ENCODE measurements around the gene KCNJ16. TPM values are rescaled to one million over a fixed set of nuclear protein-coding genes. Genes with fewer than 3 reads are reported as not detected.

KCNJ16 gene
- total and polyA plus RNA-seq, 2 of the 13 experiments (the other 11 are each of a cell fraction or from before 2014, with no cell fraction given), result not detected

GRCh38 chr17:70157151-70157550 lies 82.1 kb downstream of the KCNJ16 start:
- Histone ChIP-seq H4K20me1 (ENCODE audit: insufficient read depth, low read length) (no peaks in the 10 kb centered on the region), H3K4me3 (replicated peaks in 1 of 3; ENCODE audit: insufficient read depth in 1 of 3, low read depth in 2 of 3, low read length in 3 of 3) (no peak overlapping the region), H3K4me2 (ENCODE audit: low read depth, low read length) (no peak overlapping the region), H3K27me3 (ENCODE audit: control insufficient read depth in 1 of 2, insufficient read depth in 2 of 2, low read length in 2 of 2) (no peaks in the 10 kb centered on the region), H3K36me3 (replicated peaks in 1 of 2; ENCODE audit: control insufficient read depth in 1 of 2, insufficient read depth in 2 of 2, low read length in 2 of 2) (no peaks in the 10 kb centered on the region), H3K9ac (ENCODE audit: insufficient read depth, low read depth, low read length) (no peak overlapping the region), H3K79me2 (ENCODE audit: insufficient read depth, low read length) (no peaks in the 10 kb centered on the region), H3K4me1 (ENCODE audit: insufficient read depth, low read length) (no peaks in the 10 kb centered on the region), H3K27ac (ENCODE audit: extremely low read length, insufficient read depth, low read length) (no peak overlapping the region), H3K9me3 (ENCODE audit: low read length) (no peaks in the 10 kb centered on the region; the same call in 1 of the 2 replicates), H2AFZ (ENCODE audit: low read length) (no peak overlapping the region)
- WGBS (ENCODE audit: low lambda C conversion rate), result 26% methylated on average over 4 of the region's 4 CpGs
- POLR2A ChIA-PET, result no interaction called here
- CTCF ChIA-PET (ENCODE audit: low intra/inter-chr PET ratio, low total read pairs), result no interaction called here
- in situ Hi-C loops (cut with HindIII; ENCODE audit: extremely low pct_ligation_motif_present, low pct_unique_long_range_greater_than_20kb) (no loop called here), intact Hi-C loops (cut with micrococcal nuclease; ENCODE audit: unreplicated experiment) (no loop called here)
- ATAC-seq (no peak), FAIRE-seq (no peak), DNase-seq (ENCODE audit: low spot score) (no peak)
- BruUV-seq (replicated peaks), result no TSS peak
- no peak for TF ChIP-seq ZNF777 (CRISPR knock-in tag; IDR thresholded peaks at IDR 0.05)
- no peak for TF ChIP-seq HNF1A (IDR thresholded peaks at IDR 0.05; ENCODE audit: low read depth)
- no peak for TF ChIP-seq HNF1A (CRISPR knock-in tag; IDR thresholded peaks at IDR 0.05; ENCODE audit: borderline replicate concordance)
- no peak for TF ChIP-seq ZNF121 (CRISPR knock-in tag; IDR thresholded peaks at IDR 0.05)
- no peak for TF ChIP-seq POGZ (CRISPR knock-in tag; IDR thresholded peaks at IDR 0.05)
- TF ChIP-seq SNRNP70 (IDR thresholded peaks at IDR 0.05; ENCODE audit: low read depth, low read length), result no peak
- no peak for TF ChIP-seq ZSCAN29 (CRISPR knock-in tag; conservative IDR thresholded peaks at IDR 0.05)
- TF ChIP-seq LRRFIP1 (CRISPR knock-in tag; conservative IDR thresholded peaks at IDR 0.05), result no peak
- TF ChIP-seq RFX1 (IDR thresholded peaks at IDR 0.05), result no peak
- TF ChIP-seq NPAS2 (CRISPR knock-in tag; IDR thresholded peaks at IDR 0.05; ENCODE audit: borderline replicate concordance), result no peak
- no peak for TF ChIP-seq PREB (CRISPR knock-in tag; IDR thresholded peaks at IDR 0.05)
- no peak for TF ChIP-seq ZNF10 (CRISPR knock-in tag; IDR thresholded peaks at IDR 0.05; ENCODE audit: borderline replicate concordance, low read depth)
- TF ChIP-seq NCOA2 (CRISPR knock-in tag; IDR thresholded peaks at IDR 0.05), result no peak
- TF ChIP-seq CBFB (CRISPR knock-in tag; IDR thresholded peaks at IDR 0.05), result no peak
- no peak for TF ChIP-seq HMG20A (CRISPR knock-in tag; IDR thresholded peaks at IDR 0.05; ENCODE audit: borderline replicate concordance)

Measured in HepG2 (cell line).